IPS-11a (cell line): ENCODE results near the gene ABCF3.

ENCODE experiments used
- H3K4me3 ChIP-seq: one replicate; pipeline ENCODE4 v1.5.1; 2013; ENCODE audit warnings: low read depth, low read length, control low read depth

Gene ABCF3

GRCh38 chr3:184167786-184168185 lies 18.2 kb upstream of the ABCF3 start:
- no peak overlapping the region for H3K4me3 ChIP-seq

GRCh38 chr3:184168363-184169120 lies 17.5 kb upstream of the ABCF3 start:
- no peak overlapping the region for H3K4me3 ChIP-seq

- no peak overlapping the region for H3K4me3 ChIP-seq
Measured at GRCh38 chr3:184169896-184170875, 15.8 kb upstream of the ABCF3 start.

GRCh38 chr3:184171562-184171961 lies 14.4 kb upstream of the ABCF3 start:
- no peak overlapping the region for H3K4me3 ChIP-seq

- H3K4me3 ChIP-seq = no peak overlapping the region
Measured at GRCh38 chr3:184172681-184173373, 13.2 kb upstream of the ABCF3 start.

- H3K4me3 ChIP-seq = no peak overlapping the region
Measured at GRCh38 chr3:184173374-184173722, 12.7 kb upstream of the ABCF3 start.

GRCh38 chr3:184174284-184174645 lies 11.7 kb upstream of the ABCF3 start:
- no peak overlapping the region for H3K4me3 ChIP-seq

- H3K4me3 ChIP-seq = peak within 1 kb of the TSS; percentile 93
Measured at GRCh38 chr3:184174646-184175492, 11.1 kb upstream of the ABCF3 start, which contains the start of gene AP2M1. AP2M1 (plus strand) TSS chr3:184174855; CDS start chr3:184176994, 2,139 bp downstream.

- H3K4me3 ChIP-seq = peak overlapping the region; percentile 93
Measured at GRCh38 chr3:184175506-184175905, 10.5 kb upstream of the ABCF3 start.

GRCh38 chr3:184175981-184176376 lies 10.0 kb upstream of the ABCF3 start:
- peak overlapping the region; percentile 93 for H3K4me3 ChIP-seq

GRCh38 chr3:184176377-184177330 lies 9.3 kb upstream of the ABCF3 start:
- H3K4me3 ChIP-seq = peak overlapping the region; percentile 93

GRCh38 chr3:184177331-184177731 lies 8.7 kb upstream of the ABCF3 start:
- H3K4me3 ChIP-seq = no peak overlapping the region

GRCh38 chr3:184177767-184178306 lies 8.2 kb upstream of the ABCF3 start:
- H3K4me3 ChIP-seq = no peak overlapping the region

- no peak overlapping the region for H3K4me3 ChIP-seq
Measured at GRCh38 chr3:184178521-184179138, 7.4 kb upstream of the ABCF3 start.

GRCh38 chr3:184180165-184180564 lies 5.8 kb upstream of the ABCF3 start:
- H3K4me3 ChIP-seq = no peak overlapping the region

- H3K4me3 ChIP-seq = no peak overlapping the region
Measured at GRCh38 chr3:184181596-184181995, 4.4 kb upstream of the ABCF3 start.

GRCh38 chr3:184183679-184184078 lies 2.3 kb upstream of the ABCF3 start:
- no peak overlapping the region for H3K4me3 ChIP-seq

GRCh38 chr3:184184546-184185230 lies 1.3 kb upstream of the ABCF3 start:
- no peak overlapping the region for H3K4me3 ChIP-seq
